GM18867 (cell line): ENCODE results near the gene INPP5A.

Experiments
- ATAC-seq: cut with Tn5 transposase; IDR thresholded peaks from one replicate; pipeline ENCODE4 v1.9.1; 2021; ENCODE audit warnings: mild to moderate bottlenecking, moderate library complexity; ENCODE audit not compliant: unreplicated experiment

INPP5A gene

GRCh38 chr10:132610071-132610701, 72.6 kb downstream of the INPP5A start:
- ATAC-seq: no peak

DNA sequence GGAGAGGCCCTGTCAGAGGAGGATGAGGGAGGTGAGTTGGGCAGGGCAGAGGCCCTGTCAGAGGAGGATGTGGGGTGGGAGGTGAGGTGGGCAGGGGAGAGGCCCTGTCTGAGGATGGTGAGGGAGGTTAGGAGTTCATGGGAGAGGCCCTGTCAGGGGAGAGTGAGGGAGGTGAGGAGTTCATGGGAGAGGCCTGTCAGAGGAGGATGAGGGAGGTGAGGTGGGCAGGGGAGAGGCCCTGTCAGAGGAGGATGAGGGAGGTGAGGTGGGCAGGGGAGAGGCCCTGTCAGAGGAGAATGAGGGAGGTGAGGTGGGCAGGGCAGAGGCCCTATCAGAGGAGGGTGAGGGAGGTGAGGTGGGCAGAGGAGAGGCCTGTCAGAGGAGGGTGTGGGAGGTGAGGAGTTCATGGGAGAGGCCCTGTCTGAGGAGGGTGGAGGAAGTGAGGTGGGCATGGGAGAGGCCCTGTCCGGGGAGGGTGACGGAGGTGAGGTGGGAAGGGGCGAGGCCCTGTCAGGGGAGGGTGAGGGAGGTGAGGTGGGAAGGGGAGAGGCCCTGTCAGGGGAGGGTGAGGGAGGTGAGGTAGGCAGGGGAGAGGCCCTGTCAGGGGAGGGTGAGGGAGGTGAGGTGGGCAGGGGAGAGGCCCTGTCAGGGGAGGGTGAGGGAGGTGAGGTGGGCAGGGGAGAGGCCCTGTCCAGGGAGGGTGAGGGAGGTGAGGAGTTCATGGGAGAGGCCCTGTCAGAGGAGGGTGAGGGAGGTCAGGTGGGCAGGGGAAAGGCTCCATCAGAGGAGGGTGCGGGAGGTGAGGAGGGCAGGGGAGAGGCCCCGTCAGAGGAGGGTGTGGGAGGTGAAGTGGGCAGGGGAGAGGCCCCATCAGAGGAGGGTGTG, 73.7 kb downstream of the INPP5A start:
- no peak for ATAC-seq

DNA sequence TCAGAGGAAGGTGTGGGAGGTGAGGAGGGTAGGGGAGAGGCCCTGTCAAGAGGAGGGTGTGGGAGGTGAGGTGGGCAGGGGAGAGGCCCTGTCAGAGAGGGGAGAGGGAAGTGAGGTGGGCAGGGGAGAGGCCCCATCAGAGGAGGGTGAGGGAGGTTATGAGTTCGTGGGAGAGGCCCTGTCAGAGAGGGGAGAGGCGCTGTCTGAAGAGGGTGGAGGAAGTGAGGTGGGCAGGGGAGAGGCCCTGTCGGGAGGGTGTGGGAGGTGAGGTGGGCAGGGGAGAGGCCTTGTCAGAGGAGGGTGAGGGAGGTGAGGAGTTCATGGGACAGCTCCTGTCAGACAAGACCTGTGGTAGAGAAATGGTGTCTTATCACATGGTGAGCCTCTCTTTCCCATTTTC, 74.4 kb downstream of the INPP5A start:
- no peak for ATAC-seq

- no peak for ATAC-seq
Observed at GRCh38 chr10:132612571-132613504, 75.3 kb downstream of the INPP5A start.

GRCh38 chr10:132613566-132614348, 76.2 kb downstream of the INPP5A start:
- ATAC-seq: no peak

GRCh38 chr10:132614431-132615340, 77.1 kb downstream of the INPP5A start:
- ATAC-seq: no peak

- ATAC-seq: no peak
Observed at GRCh38 chr10:132615341-132616169, 78.0 kb downstream of the INPP5A start.

- no peak for ATAC-seq
Observed at GRCh38 chr10:132616170-132616995, 78.8 kb downstream of the INPP5A start.

DNA sequence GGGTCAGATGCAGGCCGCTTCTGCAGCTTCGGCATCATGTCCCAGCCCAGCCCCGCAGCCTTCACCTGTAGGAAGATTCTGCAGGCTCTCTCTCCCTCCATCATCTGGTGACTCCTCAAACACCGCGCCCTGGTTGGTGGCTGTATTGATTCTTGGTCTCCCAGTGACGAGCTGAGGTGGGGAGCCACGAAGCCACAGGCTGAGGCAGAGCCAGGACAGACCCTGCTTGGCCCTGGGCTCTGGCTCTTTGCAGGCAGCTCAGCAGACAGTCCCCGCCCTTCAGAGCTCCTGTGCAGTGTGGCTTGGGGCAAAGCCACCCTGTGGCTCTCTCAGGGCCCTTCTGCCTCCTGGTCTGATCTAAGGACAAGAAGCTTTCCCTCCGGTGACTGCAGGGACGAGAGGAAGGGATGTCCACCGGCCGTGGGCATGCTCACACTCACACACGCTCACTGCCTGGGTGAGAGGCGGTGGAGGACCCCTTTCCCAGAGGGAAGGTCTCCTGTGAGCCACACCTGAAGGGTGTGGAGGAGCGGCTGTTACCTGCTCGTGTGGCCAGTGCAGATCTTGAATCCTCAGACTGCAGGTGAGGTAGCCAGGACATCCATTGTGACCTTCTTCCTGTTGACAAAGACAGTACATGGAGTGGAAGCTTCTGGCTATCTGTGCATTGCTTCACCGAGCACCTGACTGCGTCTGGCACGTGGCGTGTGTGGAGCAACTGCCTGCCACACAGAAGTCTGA, 79.6 kb downstream of the INPP5A start:
- no peak for ATAC-seq

- ATAC-seq: no peak
Observed at GRCh38 chr10:132617737-132618052, 80.1 kb downstream of the INPP5A start.

GRCh38 chr10:132618158-132618919, 80.8 kb downstream of the INPP5A start:
- ATAC-seq: no peak

DNA sequence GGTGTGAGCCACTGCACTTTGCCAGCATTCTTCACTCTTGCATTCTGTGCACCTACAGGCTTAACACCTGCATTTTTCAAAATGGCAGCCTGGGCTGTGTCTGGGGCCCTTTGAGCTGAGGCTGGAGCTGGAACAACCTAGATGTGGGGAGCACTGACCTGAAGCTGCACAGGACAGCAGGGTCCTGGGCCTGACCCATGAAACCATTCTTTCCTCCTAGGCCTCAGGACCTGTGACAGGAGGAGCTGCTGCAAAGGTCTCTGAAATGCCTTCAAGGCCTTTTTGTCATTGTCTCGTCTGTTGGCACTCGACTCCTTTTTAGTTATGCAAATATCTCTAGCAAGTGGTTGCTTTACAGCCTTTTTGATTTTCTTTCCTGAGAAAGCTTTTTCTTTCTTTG, 82.3 kb downstream of the INPP5A start:
- ATAC-seq: no peak

- ATAC-seq: no peak
Observed at GRCh38 chr10:132624061-132624846, 86.7 kb downstream of the INPP5A start.

- no peak for ATAC-seq
Observed at GRCh38 chr10:132624847-132625471, 87.4 kb downstream of the INPP5A start.
